ENCODE results near the gene SHISA8.
"Not testable (repeated sequence)": the region's sequence is repeated elsewhere in the genome, so short reads cannot be mapped to it uniquely, and the experiment has no call there.

Gene SHISA8

DNA sequence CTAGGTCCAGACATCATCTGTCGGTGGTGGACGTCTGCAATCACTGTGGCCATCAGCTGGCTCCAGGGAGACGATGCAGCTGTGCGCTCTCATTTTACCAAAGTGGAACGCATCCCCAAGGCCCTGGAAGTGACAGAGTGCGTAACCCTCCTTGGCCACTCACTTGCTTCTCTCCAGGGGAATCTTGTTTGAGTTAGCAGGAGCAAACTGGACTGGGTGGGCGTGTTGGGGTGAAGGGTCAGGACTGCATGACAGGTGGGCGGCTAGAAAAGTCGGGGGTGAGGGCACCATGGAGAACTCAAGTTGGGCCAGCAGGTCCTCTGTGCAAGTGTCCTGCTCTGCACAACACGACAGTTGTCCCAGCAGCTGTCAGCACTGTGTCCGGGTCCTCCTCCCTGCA is 16.2 kb downstream of the SHISA8 start:
- DNase-seq, result no peak

DNA sequence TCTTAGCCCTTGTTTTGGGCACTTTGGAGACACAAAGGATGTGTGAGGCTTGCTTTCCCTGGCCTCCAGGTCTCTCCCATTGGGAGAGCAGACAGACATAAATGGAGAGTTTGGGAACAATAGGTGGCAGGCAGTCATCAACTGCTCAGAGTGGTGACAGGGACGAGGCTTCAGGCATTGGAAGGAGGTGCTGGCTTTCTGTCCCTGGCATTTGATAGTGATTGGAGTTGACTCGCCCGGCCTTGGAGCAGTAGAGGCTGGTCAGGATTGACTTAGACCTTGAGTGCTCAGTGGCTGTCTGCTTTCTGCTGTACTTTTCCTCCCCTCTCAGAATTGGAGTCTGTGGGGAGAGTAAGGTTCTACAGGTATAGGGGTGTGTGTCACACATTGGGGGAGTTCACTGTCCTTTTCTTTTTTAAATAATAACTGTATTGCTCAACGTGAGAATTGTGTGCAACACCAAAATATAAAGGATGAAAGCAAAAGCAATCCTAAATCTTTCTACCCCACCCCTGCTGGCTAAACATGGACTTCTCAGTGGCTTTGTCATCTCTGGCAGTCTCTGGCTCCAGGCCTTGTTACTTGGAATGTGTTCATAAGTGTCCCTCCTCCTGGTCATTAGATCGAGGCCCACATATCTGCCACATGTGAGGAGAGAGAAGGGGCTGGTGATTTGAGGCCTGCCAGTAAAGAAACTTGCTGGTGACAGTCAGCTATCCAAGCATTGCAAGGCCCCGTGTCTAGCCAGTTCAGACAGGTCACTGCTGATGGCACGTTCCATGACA is 21.1 kb downstream of the SHISA8 start:
- no peak for DNase-seq

DNA sequence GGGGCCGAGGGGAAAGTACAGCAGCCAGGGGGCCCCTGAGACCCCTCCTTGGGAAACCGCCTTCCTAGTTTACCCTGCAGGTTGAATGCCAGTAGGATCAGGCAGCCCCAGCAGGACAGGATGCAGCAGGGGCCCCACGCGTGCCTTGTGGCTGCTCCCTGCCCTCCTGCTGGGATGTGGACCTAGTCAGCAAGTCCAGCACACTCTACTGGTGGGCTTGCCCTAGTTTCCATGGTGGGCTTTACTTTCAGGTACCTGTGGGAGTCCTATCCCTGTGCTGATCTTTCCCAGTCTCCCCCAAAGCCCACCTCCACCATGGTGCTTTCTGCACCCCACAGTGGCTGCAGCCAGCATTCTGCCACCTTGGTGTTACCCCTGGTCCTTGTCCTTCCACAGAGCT is 22.2 kb downstream of the SHISA8 start:
- DNase-seq, result no peak

DNA sequence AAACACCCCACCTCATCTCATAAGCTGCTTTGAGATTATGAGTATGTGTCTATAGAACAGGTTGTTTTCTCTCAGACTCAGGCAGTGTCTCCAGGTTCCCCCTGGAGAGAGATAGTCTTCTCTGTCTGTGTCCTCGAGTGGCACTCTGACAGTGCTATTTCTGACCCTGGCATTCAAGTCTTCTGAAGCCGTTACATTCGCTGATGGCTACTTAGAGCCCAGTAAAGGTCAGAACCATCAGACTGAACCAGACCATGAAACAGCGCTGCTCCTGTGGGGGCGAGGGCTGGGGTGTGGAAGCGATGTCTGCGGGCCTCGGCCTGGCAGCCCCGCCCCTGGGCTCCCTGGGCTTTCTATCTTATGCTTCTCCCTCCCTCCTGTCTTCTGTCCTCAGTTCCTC is 23.5 kb downstream of the SHISA8 start:
- no peak for DNase-seq

DNA sequence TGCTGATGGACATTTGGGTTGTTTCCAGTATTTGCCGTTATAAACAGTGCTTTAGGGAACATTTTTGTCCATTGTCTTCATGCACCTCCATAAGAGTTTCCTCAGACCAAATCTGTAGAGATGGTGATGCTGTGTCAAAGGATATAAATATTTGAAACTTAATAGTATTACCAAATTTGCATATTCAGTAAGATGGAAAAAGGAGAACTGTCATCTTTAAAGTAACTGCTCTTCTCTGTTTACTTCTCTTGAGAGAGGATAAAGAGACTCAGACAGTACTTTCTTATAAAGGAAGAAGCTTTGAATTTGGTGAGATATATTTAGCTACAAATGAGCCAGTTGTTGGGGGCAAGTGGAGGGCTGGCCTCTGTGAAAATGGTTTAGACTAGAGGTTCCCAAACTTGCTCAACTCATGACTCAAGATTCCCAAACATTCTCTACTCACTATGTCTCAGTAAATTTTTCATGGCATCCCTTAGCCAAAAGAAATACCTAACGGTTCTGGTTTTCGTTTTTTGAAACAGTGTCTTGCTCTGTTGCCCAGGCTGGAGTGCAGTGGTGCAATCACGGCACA is 26.2 kb downstream of the SHISA8 start:
- DNase-seq, result no peak

DNA sequence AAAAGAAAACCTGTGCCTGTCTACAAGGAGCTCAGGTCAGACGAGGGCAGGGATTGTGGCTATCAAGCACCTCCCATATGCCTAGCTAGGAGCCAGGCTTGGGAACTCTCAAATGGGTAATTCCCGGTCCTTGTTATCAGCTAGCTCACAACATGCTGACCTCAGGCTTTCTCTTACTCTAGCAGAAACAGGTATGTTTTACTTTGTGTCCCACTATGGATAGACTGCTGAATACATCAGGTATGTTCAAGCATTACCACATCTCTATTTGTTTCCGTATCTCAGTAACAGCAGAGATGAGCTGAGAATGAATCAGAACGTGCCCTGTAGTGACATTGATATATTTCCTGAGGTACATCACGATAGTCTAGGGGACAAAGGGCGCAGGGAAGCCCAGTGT is 29.4 kb downstream of the SHISA8 start:
- DNase-seq, result no peak

DNA sequence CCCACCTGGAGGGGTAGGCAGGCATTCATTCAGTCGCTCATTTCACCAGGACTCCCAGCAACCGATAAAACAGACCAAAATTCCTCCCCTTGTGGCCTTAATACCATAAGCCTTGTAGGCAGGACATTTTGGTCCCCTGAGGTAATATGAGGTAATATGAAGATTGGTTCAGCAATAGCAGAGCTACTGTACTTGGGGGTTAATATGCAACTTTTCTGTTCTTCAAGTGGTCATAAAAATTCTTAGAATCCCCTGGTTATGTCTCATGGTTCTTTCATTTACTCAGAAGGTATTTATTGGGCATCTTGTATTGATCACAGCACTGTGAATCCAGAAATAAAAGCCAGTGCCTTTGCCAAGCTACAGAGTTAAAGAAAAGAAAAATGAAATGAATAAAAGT is 29.8 kb downstream of the SHISA8 start:
- DNase-seq, result no peak

DNA sequence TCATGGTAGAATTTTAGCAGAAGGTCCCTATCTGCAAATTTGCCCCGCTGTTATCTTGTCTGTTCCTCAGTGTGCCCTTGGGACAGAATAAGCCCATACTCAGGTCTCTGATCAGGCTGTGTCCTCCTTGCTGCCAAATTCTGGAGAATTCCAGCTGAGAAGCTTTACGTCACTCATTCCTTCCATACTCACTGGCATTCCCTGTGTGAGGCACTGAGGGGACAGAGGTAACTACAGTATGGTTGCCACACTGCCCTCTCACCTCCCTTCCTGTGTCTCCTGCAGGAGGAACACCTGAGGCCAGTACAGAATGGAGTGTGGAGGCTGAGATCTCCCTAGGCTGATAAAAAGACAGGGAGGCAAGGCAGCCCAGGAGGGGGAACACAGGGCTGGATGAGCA is 31.5 kb downstream of the SHISA8 start:
- DNase-seq, result no peak

DNA sequence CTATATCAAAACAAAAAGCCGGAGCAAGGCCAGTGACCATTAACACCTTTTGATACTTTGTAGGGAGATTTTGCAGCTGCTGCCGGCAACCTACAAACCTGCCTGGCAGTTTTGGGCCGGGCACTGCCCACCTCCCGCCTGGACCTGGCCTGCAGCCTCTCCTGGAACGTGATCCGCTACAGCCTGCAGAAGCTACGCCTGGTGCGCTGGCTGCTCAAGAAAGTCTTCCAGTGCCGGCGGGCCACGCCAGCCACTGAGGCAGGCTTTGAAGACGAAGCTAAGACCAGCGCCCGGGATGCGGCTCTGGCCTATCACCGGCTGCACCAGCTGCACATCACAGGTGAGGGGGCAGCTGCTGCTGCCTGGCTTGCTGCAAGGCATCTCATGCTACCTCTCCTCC is 34.2 kb downstream of the SHISA8 start:
- no peak for DNase-seq

DNA sequence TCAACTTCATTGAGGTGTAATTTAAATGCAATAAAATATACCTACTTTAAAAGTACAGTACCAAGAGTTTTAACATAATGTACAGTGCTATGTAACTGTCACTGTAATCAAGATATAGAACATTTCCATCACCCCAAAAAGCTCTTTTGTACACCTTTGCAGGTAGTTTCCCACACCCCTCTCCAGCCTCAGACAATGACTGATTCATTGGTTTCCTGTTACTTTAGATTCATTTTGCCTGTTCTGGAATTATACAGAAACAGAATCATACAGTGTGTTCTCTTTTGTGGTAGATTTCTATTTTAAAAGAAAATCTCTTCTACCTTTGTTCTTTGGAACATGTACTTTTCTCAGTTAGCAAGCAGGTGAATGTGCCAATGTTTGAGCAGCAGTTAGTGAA is 38.2 kb downstream of the SHISA8 start:
- DNase-seq, result no peak

DNA sequence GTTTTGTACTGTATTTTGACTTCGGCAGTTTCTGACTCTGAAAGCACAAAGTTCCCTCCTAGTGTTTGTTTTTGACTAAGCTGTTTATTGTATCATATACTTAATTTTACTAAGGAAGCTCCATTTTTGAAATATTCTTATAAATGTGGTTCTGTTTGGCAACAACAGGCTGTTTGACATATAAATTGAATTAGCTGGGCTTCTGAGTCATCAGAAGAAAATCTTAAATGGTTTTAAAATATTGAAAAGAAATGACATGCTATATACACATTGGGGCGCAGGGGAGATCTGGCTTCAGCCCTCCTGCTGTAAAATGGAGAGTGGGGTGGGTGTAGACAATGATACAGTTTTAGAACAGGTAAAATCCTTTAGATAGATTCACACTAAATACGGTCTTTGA is 38.6 kb downstream of the SHISA8 start:
- DNase-seq, result no peak

DNA sequence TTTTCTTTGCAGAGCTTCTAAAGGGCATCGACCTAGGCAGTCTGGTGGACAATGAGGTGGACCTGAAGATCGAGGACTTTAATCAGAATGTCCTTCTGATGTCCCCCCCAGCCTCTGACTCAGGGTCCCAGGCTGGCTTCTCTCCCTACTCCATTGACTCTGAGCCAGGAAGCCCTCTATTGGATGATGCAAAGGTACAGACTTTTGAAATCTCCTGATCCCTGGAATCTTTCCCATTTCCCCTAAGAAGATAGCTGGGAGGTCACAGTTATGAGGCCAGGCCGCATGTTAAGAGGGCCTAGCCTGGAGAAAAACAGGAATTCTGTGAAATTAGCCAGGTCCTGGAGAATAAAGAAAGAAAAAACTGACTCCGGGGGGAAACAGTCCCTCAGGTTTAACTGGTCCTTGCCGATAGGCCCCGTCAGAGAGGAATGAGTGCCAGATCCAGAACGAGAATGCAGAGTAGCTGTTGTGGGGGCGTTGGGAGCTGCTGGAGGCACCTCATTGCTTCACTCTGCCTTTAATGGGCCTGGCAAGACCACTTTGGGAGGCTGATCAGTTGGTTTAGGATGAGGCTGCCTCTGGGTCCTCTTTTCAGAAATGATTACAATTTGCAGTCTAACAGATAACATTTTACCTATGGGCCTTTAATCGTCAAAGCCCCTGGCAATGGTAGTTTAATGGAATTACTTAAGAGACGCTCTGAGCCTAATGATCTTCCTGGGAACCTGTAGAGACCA is 39.2 kb downstream of the SHISA8 start:
- no peak for DNase-seq

DNA sequence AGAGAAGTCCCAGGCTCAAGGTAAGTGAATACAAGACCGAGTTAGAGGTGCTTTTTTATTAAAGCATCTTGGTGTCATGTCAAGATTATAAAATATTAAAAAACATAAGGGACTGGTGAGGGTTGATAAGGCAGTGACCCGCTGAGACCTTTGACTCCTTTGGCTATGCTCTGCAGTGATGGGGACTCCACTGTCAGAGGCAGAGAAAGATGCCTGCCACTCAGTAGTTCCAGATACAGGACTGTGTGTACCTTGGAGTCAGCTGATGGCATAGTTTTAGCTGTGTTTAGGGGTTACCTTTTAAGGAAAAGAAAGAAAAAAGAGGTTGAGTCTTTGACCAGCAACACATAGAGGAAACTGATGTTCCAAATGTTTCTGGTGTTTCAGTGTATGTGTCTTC is 40.8 kb downstream of the SHISA8 start:
- DNase-seq, result no peak

DNA sequence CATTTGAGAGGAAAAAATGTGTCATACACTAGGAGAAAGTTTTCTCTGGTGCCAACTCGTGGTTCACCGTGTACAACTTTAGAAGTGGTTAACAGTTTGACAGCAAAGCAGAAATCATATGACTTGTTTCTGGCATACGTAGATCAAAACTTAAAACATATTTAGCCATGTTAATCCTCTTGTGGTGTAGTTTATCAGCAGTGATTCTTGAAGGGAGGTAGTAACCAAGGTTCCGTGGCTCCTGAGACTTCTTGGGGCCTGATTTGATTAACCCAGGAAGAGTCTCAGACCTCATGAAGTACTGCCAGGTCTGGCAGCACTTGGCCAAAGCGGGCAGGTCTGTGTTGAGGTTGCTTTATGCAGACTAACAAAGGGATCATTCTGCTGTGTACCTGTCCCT is 41.5 kb downstream of the SHISA8 start:
- DNase-seq, result no peak

DNA sequence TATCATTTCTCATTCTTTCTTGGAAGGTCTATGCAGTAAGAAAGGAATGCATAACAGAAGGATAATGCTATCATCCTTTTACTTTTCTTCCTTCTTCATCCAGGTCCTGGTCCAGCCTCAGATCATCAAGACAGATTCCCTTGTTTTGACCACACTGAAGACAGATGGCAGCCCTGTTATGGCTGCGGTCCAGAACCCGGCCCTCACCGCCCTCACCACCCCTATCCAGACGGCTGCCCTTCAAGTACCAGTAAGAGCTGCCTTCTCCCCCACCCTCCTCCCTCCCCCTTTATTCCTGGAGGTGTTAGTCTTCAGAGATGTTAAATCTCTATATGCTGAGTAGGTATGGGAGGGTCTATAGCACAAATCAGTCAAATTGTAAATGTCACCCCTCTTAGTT is 44.1 kb downstream of the SHISA8 start:
- no peak for DNase-seq

DNA sequence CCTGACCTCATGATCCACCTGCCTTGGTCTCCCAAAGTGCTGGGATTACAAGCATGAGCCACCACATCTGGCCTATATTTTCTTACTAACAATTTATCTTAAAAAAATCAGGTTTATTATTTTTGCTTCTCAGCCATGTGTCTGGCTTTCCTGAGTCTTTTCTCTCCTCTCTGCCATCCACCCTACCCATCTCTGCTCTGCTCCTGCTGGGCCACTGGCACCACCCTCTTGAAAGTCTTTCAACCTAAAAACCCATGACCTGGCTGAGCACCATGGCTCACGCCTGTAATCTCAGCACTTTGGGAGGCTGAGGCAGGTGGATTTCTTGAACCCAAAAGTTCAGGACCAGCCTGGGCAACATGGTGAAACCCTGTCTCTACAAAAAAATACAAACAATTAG is 44.8 kb downstream of the SHISA8 start:
- DNase-seq, result not testable (repeated sequence)

DNA sequence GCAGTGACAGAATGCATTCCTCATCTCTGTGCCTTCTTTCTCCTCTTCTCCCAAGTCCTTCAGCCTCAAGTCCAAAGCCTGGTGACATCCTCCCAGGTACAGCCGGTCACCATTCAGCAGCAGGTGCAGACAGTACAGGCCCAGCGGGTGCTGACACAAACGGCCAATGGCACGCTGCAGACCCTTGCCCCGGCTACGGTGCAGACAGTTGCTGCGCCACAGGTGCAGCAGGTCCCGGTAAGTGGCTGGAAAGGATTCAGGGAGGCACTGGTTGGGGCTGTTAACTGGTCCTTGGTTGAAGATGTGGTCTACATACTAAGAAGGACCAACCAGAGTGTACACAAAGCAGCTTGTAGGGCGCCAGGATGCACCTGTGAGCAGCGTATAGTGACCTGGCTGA is 46.3 kb downstream of the SHISA8 start:
- DNase-seq, result no peak

DNA sequence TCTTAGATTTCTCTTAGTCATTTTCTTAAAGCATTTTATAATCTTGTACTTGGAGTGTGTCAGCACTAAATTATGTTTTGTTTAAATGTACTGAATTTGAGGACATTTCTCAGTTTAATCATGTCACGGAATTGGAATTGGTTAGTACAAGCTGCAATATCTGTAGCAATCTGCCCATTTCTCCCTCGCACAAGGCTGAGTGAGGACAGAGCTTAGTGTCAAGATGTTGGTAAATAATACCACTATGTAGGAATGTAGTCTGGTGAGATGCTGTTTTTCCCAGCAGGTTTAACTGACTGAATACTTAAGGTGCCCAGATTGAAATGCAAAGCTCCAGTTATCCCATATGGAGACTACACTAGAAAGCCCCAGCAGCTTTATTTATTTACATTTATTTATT is 51.4 kb downstream of the SHISA8 start:
- DNase-seq, result no peak

DNA sequence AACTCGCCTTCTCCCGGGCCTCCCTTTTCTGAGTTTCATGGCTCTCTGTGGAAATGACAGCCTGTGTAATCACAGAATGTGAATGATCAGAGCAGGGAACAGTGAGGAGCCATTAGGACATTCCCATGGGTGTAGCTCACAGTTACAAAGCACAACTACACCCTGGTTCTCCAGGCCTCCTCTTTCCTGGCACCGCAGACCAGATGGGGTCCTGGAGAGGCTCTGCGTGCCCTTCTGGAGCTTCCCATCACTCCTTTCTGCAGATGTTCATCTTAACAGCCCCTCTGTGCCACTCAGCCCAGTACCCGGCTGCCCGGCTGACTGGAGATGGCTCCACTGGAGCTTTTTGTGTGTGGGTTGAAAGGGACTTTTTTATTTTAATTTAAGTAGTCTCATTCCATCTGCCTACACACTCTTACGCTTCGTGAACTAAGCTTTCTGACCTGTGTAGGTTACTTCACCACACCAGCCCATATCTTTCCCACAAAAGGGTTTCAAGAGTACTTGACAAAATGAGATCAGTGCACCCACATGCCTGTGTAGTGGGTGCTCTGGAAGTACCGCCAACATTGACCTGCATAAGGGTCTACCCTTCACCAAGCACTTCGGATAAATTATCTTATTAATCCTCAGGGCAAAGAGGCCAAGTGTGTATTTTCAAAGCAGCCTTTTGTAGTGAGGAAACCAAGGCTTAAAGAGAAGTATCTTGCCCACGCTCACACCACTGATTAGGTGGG is 52.2 kb downstream of the SHISA8 start:
- peak in 1 of 4 experiments; percentile 29 for DNase-seq

DNA sequence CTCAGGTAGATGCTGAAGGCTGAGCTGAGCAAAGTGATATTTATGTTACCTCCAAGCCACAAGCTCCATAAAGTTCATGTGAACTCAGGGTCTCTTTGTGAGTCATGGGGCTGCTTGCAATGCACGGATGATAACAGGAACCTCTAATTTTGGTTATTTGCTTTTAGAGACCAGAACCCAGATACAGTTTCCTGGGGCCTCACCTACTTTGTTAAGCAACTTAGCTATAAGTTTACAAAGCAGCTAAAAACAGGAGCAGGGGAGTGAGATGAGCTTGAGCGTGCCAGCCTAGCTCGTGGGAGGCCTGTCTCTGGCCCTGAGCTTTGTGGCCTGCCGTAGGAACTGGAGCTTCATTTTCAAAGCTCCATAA is 52.7 kb downstream of the SHISA8 start:
- DNase-seq, result peak in 2 of 4 experiments; percentile 24 to 29

Data from activated CD4-positive, CD25-positive, alpha-beta regulatory T cell (primary cell).